ENCODE results near the gene SH3RF1. TPM values are rescaled to one million over a fixed set of nuclear protein-coding genes. Genes with fewer than 3 reads are reported as not detected.
A peak's percentile ranks its signal among the peaks of the same experiment; 100 is the strongest.

Gene SH3RF1
- total RNA-seq, 6 experiments from 2014 or later, result 54.5 to 67.1 (median 57.1) TPM

GRCh38 chr4:169121861-169122382, 148.8 kb downstream of the SH3RF1 start:
- Mint-ChIP-seq H3K27ac (peak overlapping the region; percentile 30; the same call in 1 of the 2 replicates), H3K27me3 (ENCODE audit: insufficient read depth) (peaks cover 4% of the 10 kb centered on the region; the same call in 1 of the 2 replicates), H3K4me3 (no peak overlapping the region)

GRCh38 chr4:169120624-169121023, 150.1 kb downstream of the SH3RF1 start:
- no peaks in the 10 kb centered on the region for H3K9me3 Mint-ChIP-seq
- H3K27ac Mint-ChIP-seq, result peak overlapping the region; percentile 38; the same call in 1 of the 2 replicates
- H3K36me3 Mint-ChIP-seq (ENCODE audit: low read depth), result peaks cover 41% of the 10 kb centered on the region
- peaks cover 59% of the 10 kb centered on the region for H3K4me1 Mint-ChIP-seq (ENCODE audit: low read depth)
- DNase-seq, result no peak
- TF ChIP-seq CTCF (IDR thresholded peaks at IDR 0.05), result no peak
- no peak overlapping the region for H3K4me3 Mint-ChIP-seq
- peaks cover 4% of the 10 kb centered on the region; the same call in 1 of the 2 replicates for H3K27me3 Mint-ChIP-seq (ENCODE audit: insufficient read depth)

More at GRCh38 chr4:169121861-169122382, 148.8 kb downstream of the SH3RF1 start:
- H3K9me3 Mint-ChIP-seq, result no peaks in the 10 kb centered on the region
- H3K36me3 Mint-ChIP-seq (ENCODE audit: low read depth), result peaks cover 44% of the 10 kb centered on the region
- TF ChIP-seq CTCF (IDR thresholded peaks at IDR 0.05), result no peak
- H3K4me1 Mint-ChIP-seq (ENCODE audit: low read depth), result peaks cover 54% of the 10 kb centered on the region
- no peak for DNase-seq

GRCh38 chr4:169119536-169119935, 151.2 kb downstream of the SH3RF1 start:
- Mint-ChIP-seq H3K27me3 (ENCODE audit: insufficient read depth) (peaks cover 4% of the 10 kb centered on the region; the same call in 1 of the 2 replicates), H3K9me3 (no peaks in the 10 kb centered on the region), H3K4me1 (ENCODE audit: low read depth) (peaks cover 59% of the 10 kb centered on the region), H3K36me3 (ENCODE audit: low read depth) (peaks cover 42% of the 10 kb centered on the region), H3K27ac (no peak overlapping the region), H3K4me3 (no peak overlapping the region)
- no peak for DNase-seq
- TF ChIP-seq CTCF (IDR thresholded peaks at IDR 0.05), result no peak

GRCh38 chr4:169117591-169118081, 153.1 kb downstream of the SH3RF1 start:
- Mint-ChIP-seq H3K4me3 (peak overlapping the region; percentile 53), H3K36me3 (ENCODE audit: low read depth) (peaks cover 53% of the 10 kb centered on the region), H3K4me1 (ENCODE audit: low read depth) (peaks cover 54% of the 10 kb centered on the region), H3K9me3 (no peaks in the 10 kb centered on the region), H3K27me3 (ENCODE audit: insufficient read depth) (peaks cover 6% of the 10 kb centered on the region; the same call in 1 of the 2 replicates), H3K27ac (peak overlapping the region; percentile 84)
- TF ChIP-seq CTCF (IDR thresholded peaks at IDR 0.05), result no peak
- DNase-seq, result peak; percentile 65

- TF ChIP-seq CTCF (IDR thresholded peaks at IDR 0.05), result no peak; the same call in 1 of the 2 replicates
- Mint-ChIP-seq H3K9me3 (no peaks in the 10 kb centered on the region), H3K27me3 (ENCODE audit: insufficient read depth) (peaks cover 2% of the 10 kb centered on the region; the same call in 1 of the 2 replicates), H3K36me3 (ENCODE audit: low read depth) (peaks cover 57% of the 10 kb centered on the region), H3K4me1 (ENCODE audit: low read depth) (peaks cover 64% of the 10 kb centered on the region), H3K4me3 (peak overlapping the region; percentile 49), H3K27ac (peak overlapping the region; percentile 84)
- DNase-seq, result peak; percentile 16
Observed at GRCh38 chr4:169116270-169116901, 154.4 kb downstream of the SH3RF1 start.

Data from HFFc6 (cell line).